A549 (cell line): ENCODE measurements around the gene CISH.

ENCODE experiments used
- BHLHE40 ChIP-seq: IDR thresholded peaks from 2 replicates; pipeline ENCODE4 v1.6.1; 2012; ENCODE audit warnings: low read depth, low read length, inconsistent platforms
- CTCF ChIP-seq: fragments of >200 bp; sonication (Bioruptor Twin); formaldehyde crosslinking; IDR thresholded peaks from 3 replicates; pipeline ENCODE4 v1.5.1; 2016
- JUNB ChIP-seq: fragments of >200 bp; sonication (Bioruptor Twin); formaldehyde crosslinking; IDR thresholded peaks from 2 replicates; pipeline ENCODE4 v1.6.1; 2016
- MAFK ChIP-seq: fragments of 450-650 bp; IDR thresholded peaks from 2 replicates; pipeline ENCODE4 v1.6.1; 2014; ENCODE audit not compliant: partially characterized antibody
- NPAS2 ChIP-seq: fragments of 250-450 bp; sonication (Bioruptor Pico); IDR thresholded peaks from 2 replicates; pipeline ENCODE4 v1.8.0; 2022; ENCODE audit warnings: mild to moderate bottlenecking, moderate library complexity, borderline replicate concordance
- POLR2AphosphoS2 ChIP-seq: conservative IDR thresholded peaks from 2 replicates; pipeline ENCODE4 v1.6.1; 2012; ENCODE audit warnings: low read length, improper control_type of control experiment, inconsistent platforms
- REST ChIP-seq: fragments of 200-600 bp; sonication (generic); IDR thresholded peaks from 2 replicates; pipeline ENCODE4 v1.6.1; 2016; ENCODE audit warnings: antibody characterized with exemption, mild to moderate bottlenecking, moderate library complexity
- TF ChIP-seq, protein P1 (sequence below): IDR thresholded peaks from 2 replicates; pipeline ENCODE4 v1.6.1; 2012

- TF ChIP-seq CTCF (no peak), MAFK (no peak), BHLHE40 (no peak), POLR2AphosphoS2 (no peak), REST (no peak), JUNB (no peak), NPAS2 (CRISPR knock-in tag) (no peak)
- TF ChIP-seq, protein P1, sequence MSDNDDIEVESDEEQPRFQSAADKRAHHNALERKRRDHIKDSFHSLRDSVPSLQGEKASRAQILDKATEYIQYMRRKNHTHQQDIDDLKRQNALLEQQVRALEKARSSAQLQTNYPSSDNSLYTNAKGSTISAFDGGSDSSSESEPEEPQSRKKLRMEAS, result no peak
Observed at GRCh38 chr3:50645378-50645777, 33.8 kb upstream of the CISH start.
